ENCODE data around the gene FBXW12.

The FBXW12 gene

DNA sequence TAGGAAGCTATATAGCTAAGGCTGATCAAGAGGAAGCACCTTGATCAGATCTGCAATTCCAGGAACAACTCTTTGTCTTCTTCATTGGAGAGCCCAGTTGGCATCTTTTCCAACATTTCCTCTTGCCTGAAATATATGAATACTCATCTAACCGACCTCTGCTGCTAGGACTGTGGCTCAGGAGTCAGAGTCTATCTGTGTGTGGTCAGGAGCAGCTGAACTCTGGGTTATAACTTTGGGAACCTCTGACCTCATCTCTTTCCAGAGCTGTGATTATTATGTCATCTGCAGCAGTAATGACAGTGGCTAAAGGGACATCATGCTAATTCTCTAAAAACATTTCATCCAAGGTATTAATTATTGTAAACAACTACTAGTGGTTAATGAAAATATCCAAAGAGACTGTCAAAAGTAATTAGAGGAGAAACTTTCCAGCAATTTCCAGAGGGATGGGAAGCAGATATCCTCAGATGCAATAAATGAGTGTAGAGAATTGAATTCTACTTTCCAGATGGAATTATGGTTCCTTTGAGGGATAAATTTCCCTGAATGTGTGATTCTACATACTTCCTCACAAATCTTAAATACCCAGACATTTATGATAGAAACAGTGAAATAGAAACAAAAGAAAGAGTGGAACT is 27.0 kb upstream of the FBXW12 start:
- in situ Hi-C loops (cut with MboI; ENCODE audit: low sequenced_read_pairs, unreplicated experiment), result no loop called here
- no peak for TF ChIP-seq CTCF (IDR thresholded peaks at IDR 0.05; ENCODE audit: borderline replicate concordance, control extremely low read depth, extremely low read depth, insufficient read depth, missing control alignments)
- DNase-seq (ENCODE audit: low spot score), result no peak

DNA sequence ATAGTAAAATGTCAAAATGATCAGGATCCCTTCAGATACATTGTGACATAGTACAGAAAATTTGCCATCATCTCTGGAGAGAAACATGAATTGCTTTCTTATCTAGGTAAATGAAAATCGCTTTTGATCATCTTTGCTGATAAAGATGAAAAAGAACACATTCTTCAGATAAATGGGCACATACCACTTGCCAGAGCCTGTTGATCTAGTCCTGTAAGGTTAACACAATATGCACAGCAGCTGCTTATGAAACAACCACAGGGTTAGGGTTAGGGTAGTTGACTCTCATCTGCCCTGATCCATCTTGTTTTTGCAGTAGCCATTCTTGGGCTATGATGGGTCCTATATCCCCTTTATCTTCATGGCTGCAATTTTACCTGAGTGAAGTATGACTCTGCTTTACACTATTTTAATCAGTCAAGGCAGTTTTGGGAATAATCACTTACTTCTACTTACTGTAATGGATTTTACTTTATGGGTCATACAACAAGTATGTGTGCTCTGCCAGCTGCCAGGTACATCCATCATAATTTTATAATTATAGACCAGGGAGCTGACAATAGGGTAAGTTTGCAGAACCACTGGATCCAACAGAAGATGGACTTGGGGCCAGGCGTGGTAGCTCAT is 26.0 kb upstream of the FBXW12 start:
- in situ Hi-C loops (cut with MboI; ENCODE audit: low sequenced_read_pairs, unreplicated experiment), result no loop called here

GRCh38 chr3:48347500-48347899 is 24.5 kb upstream of the FBXW12 start:
- TF ChIP-seq CTCF (IDR thresholded peaks at IDR 0.05; ENCODE audit: borderline replicate concordance, control extremely low read depth, extremely low read depth, insufficient read depth, missing control alignments), result no peak
- in situ Hi-C loops (cut with MboI; ENCODE audit: low sequenced_read_pairs, unreplicated experiment), result no loop called here
- no peak for DNase-seq (ENCODE audit: low spot score)

More for the DNA sequence above, 26.0 kb upstream of the FBXW12 start:
- no peak for TF ChIP-seq CTCF (IDR thresholded peaks at IDR 0.05; ENCODE audit: borderline replicate concordance, control extremely low read depth, extremely low read depth, insufficient read depth, missing control alignments)
- no peak for DNase-seq (ENCODE audit: low spot score)

DNA sequence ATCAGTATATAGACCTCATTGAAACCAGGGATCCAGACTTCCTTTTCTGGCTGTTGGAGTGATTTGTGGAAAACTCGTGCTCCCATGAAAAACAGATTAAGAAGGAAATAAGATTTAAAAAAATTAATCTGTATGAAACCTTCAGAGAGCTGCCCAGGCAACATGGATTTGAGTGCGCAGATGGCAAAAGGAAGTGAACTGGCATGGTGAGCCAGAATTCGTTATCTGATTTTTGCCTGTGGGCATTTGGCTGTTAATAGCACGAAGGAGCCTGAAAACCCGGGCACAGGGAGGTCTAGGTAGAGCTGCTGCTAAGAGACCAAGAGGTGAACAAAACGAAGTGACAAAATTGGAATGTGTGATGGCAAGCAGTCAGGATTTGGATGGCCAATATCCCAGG is 19.5 kb upstream of the FBXW12 start:
- no peak for TF ChIP-seq CTCF (IDR thresholded peaks at IDR 0.05; ENCODE audit: borderline replicate concordance, control extremely low read depth, extremely low read depth, insufficient read depth, missing control alignments)
- DNase-seq (ENCODE audit: low spot score), result no peak
- in situ Hi-C loops (cut with MboI; ENCODE audit: low sequenced_read_pairs, unreplicated experiment), result no loop called here

DNA sequence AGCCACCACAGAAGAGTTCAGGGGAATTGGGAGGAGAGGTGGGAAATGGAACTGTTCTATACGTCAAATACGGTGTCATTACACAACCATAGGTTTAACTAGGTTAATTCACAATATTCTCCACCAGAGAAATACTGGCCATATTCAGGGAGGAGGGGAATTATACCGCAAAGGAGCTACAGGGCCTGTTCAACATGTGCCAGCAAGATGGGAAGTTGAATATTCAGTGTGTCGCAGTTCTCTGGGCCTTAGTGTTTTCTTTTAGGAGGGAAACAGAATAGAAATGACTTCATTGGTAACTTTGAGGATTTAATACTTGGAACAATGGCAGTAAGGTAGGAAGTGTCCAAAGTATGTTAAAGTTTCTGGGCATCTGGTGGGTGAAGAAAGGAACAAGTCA is 18.0 kb upstream of the FBXW12 start:
- no peak for TF ChIP-seq CTCF (IDR thresholded peaks at IDR 0.05; ENCODE audit: borderline replicate concordance, control extremely low read depth, extremely low read depth, insufficient read depth, missing control alignments)
- no peak for DNase-seq (ENCODE audit: low spot score)
- in situ Hi-C loops (cut with MboI; ENCODE audit: low sequenced_read_pairs, unreplicated experiment), result no loop called here

DNA sequence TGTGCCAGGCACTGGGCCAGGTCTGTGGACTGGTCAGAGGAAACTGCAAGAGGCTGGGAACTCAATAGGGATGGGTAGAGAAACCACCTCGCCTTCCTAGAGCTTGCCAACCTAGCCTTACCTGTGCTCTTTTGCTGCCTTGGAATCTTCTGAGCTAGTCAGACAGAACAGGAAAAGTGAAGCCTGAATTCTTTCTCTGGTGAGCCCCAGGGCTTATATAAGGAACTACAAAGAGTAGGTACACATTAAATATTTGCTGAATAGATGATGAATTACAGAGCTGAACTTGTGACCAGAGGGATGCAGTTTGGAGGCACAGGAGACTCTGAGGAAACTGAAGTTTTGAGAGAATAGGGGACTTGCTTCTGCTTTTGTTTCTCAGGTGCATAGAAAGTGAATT is 15.6 kb upstream of the FBXW12 start:
- no peak for DNase-seq (ENCODE audit: low spot score)
- in situ Hi-C loops (cut with MboI; ENCODE audit: low sequenced_read_pairs, unreplicated experiment), result no loop called here
- TF ChIP-seq CTCF (IDR thresholded peaks at IDR 0.05; ENCODE audit: borderline replicate concordance, control extremely low read depth, extremely low read depth, insufficient read depth, missing control alignments), result no peak

All from GM13976 (cell line).